Effector memory CD4-positive, alpha-beta T cell (primary cell): ENCODE results near the gene BHLHA9.

Source experiments
- DNase-seq, 3 donors: peaks; one replicate each; pipeline ENCODE4 v3.0.0-alpha.2; 2020
- H3K27ac ChIP-seq: 2 replicates; pipeline ENCODE4 v1.7.0; 2013; ENCODE audit warnings: mild to moderate bottlenecking, low read length, moderate library complexity; ENCODE audit not compliant: insufficient read depth, poor library complexity, severe bottlenecking
- H3K27me3 ChIP-seq: replicated peaks from 2 replicates; pipeline ENCODE4 v1.7.0; 2013; ENCODE audit warnings: mild to moderate bottlenecking, low read length; ENCODE audit not compliant: insufficient read depth, control insufficient read depth, poor library complexity, severe bottlenecking
- H3K36me3 ChIP-seq: 2 replicates; pipeline ENCODE4 v1.7.0; 2013; ENCODE audit warnings: mild to moderate bottlenecking, low read length, moderate library complexity; ENCODE audit not compliant: control insufficient read depth, insufficient read depth
- H3K4me1 ChIP-seq: 2 replicates; pipeline ENCODE4 v1.7.0; 2013; ENCODE audit warnings: low read length, mild to moderate bottlenecking; ENCODE audit not compliant: control insufficient read depth, insufficient read depth, poor library complexity, severe bottlenecking
- H3K4me3 ChIP-seq: 2 replicates; pipeline ENCODE4 v1.7.0; 2013; ENCODE audit warnings: low read length, low read depth, mild to moderate bottlenecking; ENCODE audit not compliant: insufficient read depth, poor library complexity, severe bottlenecking
- H3K9me3 ChIP-seq: 2 replicates; pipeline ENCODE4 v1.7.0; 2013; ENCODE audit warnings: mild to moderate bottlenecking, low read length, moderate library complexity; ENCODE audit not compliant: control insufficient read depth

BHLHA9 gene

GRCh38 chr17:1244606-1245012 lies 25.6 kb upstream of the BHLHA9 start:
- no peaks in the 10 kb centered on the region for H3K9me3 ChIP-seq
- DNase-seq = no peak
- H3K4me1 ChIP-seq = no peaks in the 10 kb centered on the region
- H3K36me3 ChIP-seq = no peaks in the 10 kb centered on the region
- H3K27me3 ChIP-seq = no peaks in the 10 kb centered on the region
- no peak overlapping the region for H3K27ac ChIP-seq
- H3K4me3 ChIP-seq = no peak overlapping the region

- Histone ChIP-seq H3K36me3 (no peaks in the 10 kb centered on the region), H3K27me3 (no peaks in the 10 kb centered on the region), H3K9me3 (no peaks in the 10 kb centered on the region), H3K4me3 (no peak overlapping the region), H3K4me1 (peaks cover 8% of the 10 kb centered on the region), H3K27ac (no peak overlapping the region)
- DNase-seq = no peak
These were observed 18.2 kb upstream of the BHLHA9 start for GRCh38 chr17:1251866-1252608.

GRCh38 chr17:1255041-1255440 lies 15.2 kb upstream of the BHLHA9 start:
- Histone ChIP-seq H3K27me3 (no peaks in the 10 kb centered on the region), H3K36me3 (no peaks in the 10 kb centered on the region)

GRCh38 chr17:1256699-1257098 lies 13.5 kb upstream of the BHLHA9 start:
- no peaks in the 10 kb centered on the region for H3K9me3 ChIP-seq
- no peaks in the 10 kb centered on the region for H3K36me3 ChIP-seq
- H3K27me3 ChIP-seq = no peaks in the 10 kb centered on the region
- DNase-seq = no peak
- no peak overlapping the region for H3K4me3 ChIP-seq
- no peak overlapping the region for H3K27ac ChIP-seq
- H3K4me1 ChIP-seq = peaks cover 27% of the 10 kb centered on the region

More at GRCh38 chr17:1255041-1255440, 15.2 kb upstream of the BHLHA9 start:
- H3K4me1 ChIP-seq = peaks cover 23% of the 10 kb centered on the region
- no peak for DNase-seq
- H3K27ac ChIP-seq = no peak overlapping the region
- H3K9me3 ChIP-seq = no peaks in the 10 kb centered on the region
- no peak overlapping the region for H3K4me3 ChIP-seq

GRCh38 chr17:1260086-1260769 lies 10.0 kb upstream of the BHLHA9 start:
- H3K9me3 ChIP-seq = no peaks in the 10 kb centered on the region
- peak overlapping the region; percentile 46 for H3K4me3 ChIP-seq
- H3K27me3 ChIP-seq = no peaks in the 10 kb centered on the region
- peaks cover 22% of the 10 kb centered on the region for H3K4me1 ChIP-seq
- no peaks in the 10 kb centered on the region for H3K36me3 ChIP-seq
- H3K27ac ChIP-seq = no peak overlapping the region
- DNase-seq = no peak

GRCh38 chr17:1260770-1261161 lies 9.5 kb upstream of the BHLHA9 start:
- no peak overlapping the region for H3K27ac ChIP-seq
- no peaks in the 10 kb centered on the region for H3K36me3 ChIP-seq
- H3K4me1 ChIP-seq = peaks cover 22% of the 10 kb centered on the region
- no peak for DNase-seq
- H3K9me3 ChIP-seq = no peaks in the 10 kb centered on the region
- H3K27me3 ChIP-seq = no peaks in the 10 kb centered on the region
- no peak overlapping the region for H3K4me3 ChIP-seq

GRCh38 chr17:1264196-1264595 lies 6.0 kb upstream of the BHLHA9 start:
- DNase-seq = no peak
- no peak overlapping the region for H3K4me3 ChIP-seq
- H3K4me1 ChIP-seq = peaks cover 19% of the 10 kb centered on the region
- H3K9me3 ChIP-seq = no peaks in the 10 kb centered on the region
- no peaks in the 10 kb centered on the region for H3K27me3 ChIP-seq
- no peaks in the 10 kb centered on the region for H3K36me3 ChIP-seq
- H3K27ac ChIP-seq = no peak overlapping the region

- Histone ChIP-seq H3K27me3 (no peaks in the 10 kb centered on the region), H3K9me3 (no peaks in the 10 kb centered on the region), H3K4me1 (peaks cover 8% of the 10 kb centered on the region), H3K27ac (peak overlapping the region; percentile 45), H3K36me3 (no peaks in the 10 kb centered on the region), H3K4me3 (peak overlapping the region; percentile 58)
- no peak for DNase-seq
These were observed 2.7 kb upstream of the BHLHA9 start for GRCh38 chr17:1267471-1267943.

GRCh38 chr17:1271030-1271423 lies 783 bp downstream of the BHLHA9 start:
- DNase-seq = no peak
- no peak overlapping the region for H3K4me3 ChIP-seq
- no peaks in the 10 kb centered on the region for H3K36me3 ChIP-seq
- no peaks in the 10 kb centered on the region for H3K9me3 ChIP-seq
- H3K27me3 ChIP-seq = no peaks in the 10 kb centered on the region
- H3K27ac ChIP-seq = no peak overlapping the region
- peaks cover 8% of the 10 kb centered on the region for H3K4me1 ChIP-seq

GRCh38 chr17:1271441-1271840 lies 1.2 kb downstream of the BHLHA9 start:
- Histone ChIP-seq H3K36me3 (no peaks in the 10 kb centered on the region), H3K27me3 (no peaks in the 10 kb centered on the region), H3K27ac (no peak overlapping the region), H3K4me3 (no peak overlapping the region), H3K9me3 (no peaks in the 10 kb centered on the region), H3K4me1 (peaks cover 8% of the 10 kb centered on the region)
- DNase-seq = no peak
